IPS-18a (cell line): ENCODE measurements around the gene TFCP2.
"Not testable (repeated sequence)": the region's sequence is repeated elsewhere in the genome, so short reads cannot be mapped to it uniquely, and the experiment has no call there.

Experiments
- H3K27ac ChIP-seq: one replicate; pipeline ENCODE4 v1.5.1; 2013; ENCODE audit warnings: low read length
- H3K27me3 ChIP-seq: one replicate; pipeline ENCODE4 v1.6.1; 2013; ENCODE audit warnings: mild to moderate bottlenecking, low read length; ENCODE audit not compliant: control insufficient read depth, insufficient read depth
- H3K36me3 ChIP-seq: one replicate; pipeline ENCODE4 v1.6.1; 2013; ENCODE audit warnings: low read depth, low read length; ENCODE audit not compliant: control insufficient read depth
- H3K4me1 ChIP-seq: one replicate; pipeline ENCODE4 v1.6.1; 2013; ENCODE audit warnings: low read depth, low read length; ENCODE audit not compliant: control insufficient read depth
- H3K4me3 ChIP-seq: one replicate; pipeline ENCODE4 v1.5.1; 2013; ENCODE audit warnings: low read length
- H3K9ac ChIP-seq: one replicate; pipeline ENCODE4 v1.6.1; 2013; ENCODE audit warnings: mild to moderate bottlenecking, low read length, moderate library complexity
- H3K9me3 ChIP-seq: one replicate; pipeline ENCODE4 v1.6.1; 2013; ENCODE audit warnings: low read depth, low read length; ENCODE audit not compliant: control insufficient read depth

The TFCP2 gene

DNA sequence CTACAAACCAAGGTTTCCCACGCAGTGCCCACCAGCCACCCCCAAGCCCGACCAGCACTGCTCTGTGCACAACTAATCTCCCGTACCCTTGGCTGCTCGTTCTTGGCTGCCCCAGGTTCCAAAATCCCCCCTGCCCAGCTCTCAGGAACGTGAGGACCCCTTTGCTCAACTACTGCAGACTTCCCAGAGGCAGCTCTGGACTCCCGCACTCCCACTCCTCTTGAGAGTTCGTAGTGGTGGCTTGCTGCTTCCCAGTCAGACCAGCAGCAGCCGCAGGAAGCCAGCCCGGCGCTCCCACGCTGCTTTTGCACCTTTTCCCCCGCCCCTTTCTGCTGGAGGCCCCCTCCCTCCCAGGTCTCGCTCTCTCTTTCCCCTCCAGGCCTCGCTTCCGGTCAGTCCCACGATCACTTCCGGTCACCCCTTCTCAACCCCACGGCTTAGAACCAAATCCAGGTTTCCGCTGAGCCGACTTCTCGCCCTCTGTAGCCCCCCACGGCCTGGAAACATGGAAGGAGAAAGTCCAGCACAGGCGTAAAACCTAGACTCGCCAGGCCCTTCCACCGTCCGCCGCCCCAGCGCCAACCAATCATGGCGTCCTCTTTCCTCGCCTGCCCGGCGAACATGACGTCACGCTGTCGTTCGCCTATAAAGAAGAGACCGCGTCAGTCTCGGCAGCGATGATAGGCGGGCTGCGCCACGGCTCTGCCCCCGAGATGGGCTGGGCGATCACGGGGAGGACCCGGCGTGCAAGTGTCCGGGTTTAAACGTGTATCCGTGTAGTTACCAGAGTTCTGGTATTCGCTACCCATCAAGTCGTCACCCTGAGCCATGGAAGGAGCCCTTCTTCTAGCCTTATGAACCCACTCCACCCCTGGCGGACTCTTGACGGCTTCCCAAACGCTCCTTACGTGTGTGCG lies at the start of gene TFCP2:
Gene TFCP2 (minus strand): TSS at position 621 of the 917 bp plus-strand sequence. CDS start 713 bp downstream, outside the sequence.
- Histone ChIP-seq H3K27me3 (no peaks in the 10 kb centered on the region), H3K4me1 (no peaks in the 10 kb centered on the region), H3K36me3 (no peaks in the 10 kb centered on the region), H3K27ac (peak within 1 kb of the TSS; percentile 99), H3K4me3 (peak within 1 kb of the TSS; percentile 92), H3K9ac (peak within 1 kb of the TSS; percentile 89), H3K9me3 (no peaks in the 10 kb centered on the region)

- no peaks in the 10 kb centered on the region for H3K27me3 ChIP-seq
- H3K9me3 ChIP-seq = no peaks in the 10 kb centered on the region
- no peaks in the 10 kb centered on the region for H3K36me3 ChIP-seq
- H3K9ac ChIP-seq = no peak overlapping the region
- H3K4me1 ChIP-seq = peaks cover 15% of the 10 kb centered on the region
- no peak overlapping the region for H3K4me3 ChIP-seq
- H3K27ac ChIP-seq = no peak overlapping the region
These were observed 49.5 kb upstream of the TFCP2 start for GRCh38 chr12:51222461-51222860.

DNA sequence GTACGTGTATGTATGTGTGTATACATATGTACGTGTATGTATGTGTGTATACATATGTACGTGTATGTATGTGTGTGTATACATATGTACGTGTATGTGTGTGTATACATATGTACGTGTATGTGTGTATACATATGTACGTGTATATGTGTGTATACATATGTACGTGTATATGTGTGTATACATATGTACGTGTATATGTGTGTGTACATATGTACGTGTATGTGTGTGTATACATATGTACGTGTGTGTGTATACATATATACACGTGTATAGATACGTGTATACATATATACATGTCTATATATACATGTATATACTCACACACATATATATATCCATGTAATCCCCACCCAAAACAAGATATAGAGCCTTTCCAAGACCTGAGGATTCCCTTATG lies 46.9 kb upstream of the TFCP2 start:
- H3K27ac ChIP-seq, H3K36me3 ChIP-seq, H3K9ac ChIP-seq, H3K9me3 ChIP-seq, H3K27me3 ChIP-seq: not testable (repeated sequence)
- peaks cover 15% of the 10 kb centered on the region for H3K4me1 ChIP-seq
- H3K4me3 ChIP-seq = peak overlapping the region; percentile 82

DNA sequence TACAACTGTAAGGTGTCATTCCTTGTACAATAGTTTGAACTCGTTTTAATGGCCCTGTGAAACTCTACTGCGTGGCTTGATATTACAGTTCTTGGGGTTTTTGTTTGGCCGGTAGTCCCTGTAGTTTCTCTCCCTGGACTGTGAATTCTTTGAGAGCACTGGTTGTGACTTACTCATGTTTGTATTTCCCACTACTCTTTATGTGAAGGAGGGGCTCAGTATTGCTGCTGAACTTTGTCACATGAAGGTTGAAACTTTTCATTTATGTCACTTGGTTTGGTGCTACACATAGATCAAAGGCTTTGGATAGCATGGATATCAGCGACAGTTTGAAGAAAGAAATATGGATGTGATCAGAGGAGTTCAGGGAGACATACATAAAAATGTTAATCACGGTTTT lies 46.4 kb upstream of the TFCP2 start:
- peak overlapping the region; percentile 82 for H3K4me3 ChIP-seq
- no peaks in the 10 kb centered on the region for H3K9me3 ChIP-seq
- peaks cover 15% of the 10 kb centered on the region for H3K4me1 ChIP-seq
- peak overlapping the region; percentile 79 for H3K9ac ChIP-seq
- no peaks in the 10 kb centered on the region for H3K36me3 ChIP-seq
- no peak overlapping the region for H3K27ac ChIP-seq
- H3K27me3 ChIP-seq = no peaks in the 10 kb centered on the region

DNA sequence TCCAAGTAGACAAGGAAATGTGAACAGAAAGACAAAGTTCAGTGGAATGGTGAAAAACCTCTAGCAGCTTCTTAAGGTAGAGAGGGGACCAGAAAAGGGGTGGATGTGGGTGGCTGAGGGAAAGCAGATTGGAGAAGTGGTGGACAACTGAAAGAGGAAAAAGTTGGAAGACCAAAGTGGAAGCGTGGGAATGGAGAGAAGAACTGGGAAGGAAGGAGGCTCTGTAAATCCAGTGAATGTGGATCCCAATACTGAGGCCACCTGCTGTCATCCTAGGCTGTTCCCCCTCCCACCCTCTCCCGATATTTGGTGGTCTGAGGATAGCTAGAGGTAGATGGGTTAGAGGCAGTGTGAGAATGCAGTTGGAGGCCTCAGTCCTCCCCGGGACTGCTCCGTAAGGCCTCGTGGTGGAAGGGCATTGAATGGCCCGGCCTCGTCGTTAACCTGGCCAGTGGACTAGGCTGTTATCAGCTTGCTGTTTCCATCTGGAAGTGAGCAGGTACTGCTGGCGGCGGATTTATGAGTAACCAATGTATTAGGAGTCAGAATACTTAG lies 45.7 kb upstream of the TFCP2 start:
- H3K4me3 ChIP-seq = peak overlapping the region; percentile 82
- no peaks in the 10 kb centered on the region for H3K9me3 ChIP-seq
- H3K9ac ChIP-seq = peak overlapping the region; percentile 79
- H3K27me3 ChIP-seq = no peaks in the 10 kb centered on the region
- peaks cover 15% of the 10 kb centered on the region for H3K4me1 ChIP-seq
- H3K36me3 ChIP-seq = no peaks in the 10 kb centered on the region
- peak overlapping the region; percentile 63 for H3K27ac ChIP-seq

DNA sequence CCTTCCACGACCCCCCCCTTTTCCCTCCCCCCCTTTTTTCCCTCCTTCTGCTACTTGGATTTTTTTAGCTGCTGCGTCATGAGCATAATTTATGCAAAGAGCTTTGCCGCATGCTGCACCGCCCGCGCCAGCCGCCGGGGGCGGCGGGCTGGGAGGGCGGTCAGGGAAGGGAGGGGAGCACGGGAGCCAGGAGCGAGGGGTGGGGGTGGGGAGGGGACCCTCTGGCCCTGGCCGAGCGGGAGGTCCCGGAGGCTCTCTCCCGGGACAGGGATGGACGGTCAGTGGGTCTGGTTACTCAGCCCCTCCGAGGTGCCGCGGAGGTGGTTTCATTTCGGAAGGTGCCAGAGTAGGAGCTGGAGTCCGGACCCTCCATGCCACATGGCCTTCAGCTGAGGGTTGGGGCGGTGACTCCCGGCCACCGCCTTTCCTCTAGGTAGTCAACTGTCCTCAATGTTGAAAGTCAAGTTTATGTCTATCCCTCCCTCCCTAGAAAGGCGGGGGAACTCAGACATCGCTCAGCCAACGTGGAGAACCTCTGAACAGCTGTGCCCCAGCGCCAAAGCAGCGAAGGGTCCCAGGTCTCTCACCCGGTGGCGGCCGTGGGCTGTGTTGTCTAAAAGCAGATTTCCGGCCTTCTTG lies 45.2 kb upstream of the TFCP2 start, which contains the start of gene POU6F1:
Gene POU6F1 (minus strand): TSS at position 95 of the 639 bp plus-strand sequence. CDS start 11,226 bp downstream, outside the sequence.
- Histone ChIP-seq H3K9me3 (no peaks in the 10 kb centered on the region), H3K36me3 (no peaks in the 10 kb centered on the region), H3K9ac (peak within 1 kb of the TSS; percentile 79), H3K4me1 (peaks cover 15% of the 10 kb centered on the region), H3K27ac (peak within 1 kb of the TSS; percentile 63), H3K4me3 (peak within 1 kb of the TSS; percentile 82), H3K27me3 (no peaks in the 10 kb centered on the region)

- Histone ChIP-seq H3K9ac (peak overlapping the region; percentile 79), H3K4me1 (peaks cover 15% of the 10 kb centered on the region), H3K27ac (peak overlapping the region; percentile 63), H3K27me3 (no peaks in the 10 kb centered on the region), H3K4me3 (peak overlapping the region; percentile 82), H3K9me3 (no peaks in the 10 kb centered on the region), H3K36me3 (no peaks in the 10 kb centered on the region)
These were observed 44.4 kb upstream of the TFCP2 start for GRCh38 chr12:51217133-51217967.

DNA sequence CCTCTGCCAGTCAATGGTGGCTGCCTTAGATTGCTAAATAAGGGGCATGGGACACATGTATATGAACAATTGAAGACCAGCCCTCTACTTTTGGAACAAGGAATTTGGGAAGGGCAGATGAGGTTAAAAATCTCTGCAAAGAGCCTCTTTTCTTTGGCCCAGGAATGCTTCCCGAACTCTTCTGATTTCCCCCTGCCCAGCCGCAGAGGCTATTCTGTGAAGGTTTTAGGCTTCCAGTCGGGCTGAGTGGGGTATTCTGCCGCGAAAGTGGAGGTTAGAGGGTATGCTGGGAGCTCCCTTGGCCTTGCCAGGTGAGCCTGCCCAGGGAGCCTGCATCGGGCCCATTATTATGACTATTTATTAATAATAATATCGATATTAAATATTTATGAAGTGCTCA lies 43.7 kb upstream of the TFCP2 start:
- H3K27ac ChIP-seq = no peak overlapping the region
- H3K9ac ChIP-seq = no peak overlapping the region
- H3K27me3 ChIP-seq = no peaks in the 10 kb centered on the region
- peaks cover 15% of the 10 kb centered on the region for H3K4me1 ChIP-seq
- H3K36me3 ChIP-seq = no peaks in the 10 kb centered on the region
- peak overlapping the region; percentile 82 for H3K4me3 ChIP-seq
- no peaks in the 10 kb centered on the region for H3K9me3 ChIP-seq

DNA sequence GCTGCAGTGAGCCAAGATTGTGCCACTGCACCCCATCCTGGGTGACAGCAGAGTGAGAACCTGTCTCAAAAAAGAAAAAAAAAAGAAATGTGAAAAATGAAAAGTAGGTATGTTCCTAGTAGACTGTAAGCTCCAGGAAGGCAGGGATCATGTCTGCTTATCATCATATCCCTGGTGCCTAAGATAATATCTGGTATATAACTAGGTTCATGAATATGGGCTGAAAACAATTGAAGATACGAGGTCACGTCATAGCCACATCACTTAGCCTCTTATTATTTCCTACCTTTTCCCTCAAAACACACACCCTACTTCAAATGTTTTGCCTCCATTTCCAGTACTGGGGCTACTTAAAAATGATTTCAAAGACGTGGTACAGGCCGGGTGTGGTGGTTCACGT lies 42.0 kb upstream of the TFCP2 start:
- no peaks in the 10 kb centered on the region for H3K27me3 ChIP-seq
- H3K27ac ChIP-seq = no peak overlapping the region

DNA sequence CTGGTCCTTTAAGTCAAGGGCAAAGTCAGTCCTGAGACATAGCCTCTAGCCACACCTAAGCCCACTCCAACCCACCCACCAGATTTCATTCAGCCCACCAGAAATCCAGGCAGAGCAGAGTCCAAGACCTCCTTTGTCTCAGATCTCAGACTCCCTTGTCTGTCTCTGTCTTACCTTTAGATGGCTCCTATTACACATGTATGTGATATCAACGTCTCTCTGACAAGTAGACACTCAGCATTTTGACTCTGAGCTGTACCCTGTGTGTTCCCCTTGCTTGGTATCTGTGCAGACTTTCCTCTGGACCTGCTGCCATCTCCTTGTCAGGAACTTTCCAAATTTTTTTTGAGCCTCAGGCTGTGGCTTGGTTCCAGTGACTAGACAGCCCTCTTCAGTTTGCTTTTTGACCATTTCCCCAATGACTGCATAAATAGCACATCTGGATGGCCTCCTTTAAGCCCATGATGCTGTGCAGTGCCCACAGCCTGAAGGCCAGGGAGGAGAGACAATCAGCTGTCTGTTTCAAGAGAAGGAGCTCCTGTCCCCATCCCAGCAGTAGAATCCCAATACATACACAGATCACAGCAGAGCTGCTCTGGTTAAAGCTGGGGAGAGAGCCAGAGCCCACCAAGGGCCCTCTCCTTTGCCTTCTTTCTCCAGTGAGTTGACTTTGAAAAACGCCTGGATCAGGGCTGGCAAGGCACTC lies 37.9 kb upstream of the TFCP2 start:
- H3K36me3 ChIP-seq = no peaks in the 10 kb centered on the region
- H3K27me3 ChIP-seq = no peaks in the 10 kb centered on the region
- no peaks in the 10 kb centered on the region for H3K4me1 ChIP-seq
- no peaks in the 10 kb centered on the region for H3K9me3 ChIP-seq
- H3K9ac ChIP-seq = no peak overlapping the region
- no peak overlapping the region for H3K27ac ChIP-seq
- H3K4me3 ChIP-seq = no peak overlapping the region

More for the DNA sequence above, 42.0 kb upstream of the TFCP2 start:
- H3K36me3 ChIP-seq = no peaks in the 10 kb centered on the region
- H3K9me3 ChIP-seq = no peaks in the 10 kb centered on the region
- H3K9ac ChIP-seq = no peak overlapping the region
- no peak overlapping the region for H3K4me3 ChIP-seq
- H3K4me1 ChIP-seq = peaks cover 15% of the 10 kb centered on the region
